OCI-LY1 (cell line): ENCODE measurements around the gene DDX1.

Source experiments
- CTCF ChIP-seq: fragments of 200-600 bp; sonication (generic), shearing (Covaris generic); IDR thresholded peaks from 2 replicates; pipeline ENCODE4 v1.5.1; 2017; ENCODE audit warnings: mild to moderate bottlenecking, antibody characterized with exemption, low read length, moderate library complexity, mixed read lengths
- EZH2 ChIP-seq: fragments of 200-600 bp; sonication (generic), shearing (Covaris generic); IDR thresholded peaks from 2 replicates; pipeline ENCODE4 v1.8.0; 2017; ENCODE audit warnings: borderline replicate concordance, mixed run types, mild to moderate bottlenecking, antibody characterized with exemption, low read length, moderate library complexity, mixed read lengths

- TF ChIP-seq CTCF: no peak
- no peak for TF ChIP-seq EZH2
These were observed 336 bp upstream of the DDX1 start for GRCh38 chr2:15591373-15591691.
